ENCODE data around the gene DIO3. TPM values are rescaled to one million over a fixed set of nuclear protein-coding genes. Genes with fewer than 3 reads are reported as not detected.

DIO3 gene
- total and polyA plus RNA-seq, 2 donors (not counting 1 experiment from before 2014, with no cell fraction given): not detected

DNA sequence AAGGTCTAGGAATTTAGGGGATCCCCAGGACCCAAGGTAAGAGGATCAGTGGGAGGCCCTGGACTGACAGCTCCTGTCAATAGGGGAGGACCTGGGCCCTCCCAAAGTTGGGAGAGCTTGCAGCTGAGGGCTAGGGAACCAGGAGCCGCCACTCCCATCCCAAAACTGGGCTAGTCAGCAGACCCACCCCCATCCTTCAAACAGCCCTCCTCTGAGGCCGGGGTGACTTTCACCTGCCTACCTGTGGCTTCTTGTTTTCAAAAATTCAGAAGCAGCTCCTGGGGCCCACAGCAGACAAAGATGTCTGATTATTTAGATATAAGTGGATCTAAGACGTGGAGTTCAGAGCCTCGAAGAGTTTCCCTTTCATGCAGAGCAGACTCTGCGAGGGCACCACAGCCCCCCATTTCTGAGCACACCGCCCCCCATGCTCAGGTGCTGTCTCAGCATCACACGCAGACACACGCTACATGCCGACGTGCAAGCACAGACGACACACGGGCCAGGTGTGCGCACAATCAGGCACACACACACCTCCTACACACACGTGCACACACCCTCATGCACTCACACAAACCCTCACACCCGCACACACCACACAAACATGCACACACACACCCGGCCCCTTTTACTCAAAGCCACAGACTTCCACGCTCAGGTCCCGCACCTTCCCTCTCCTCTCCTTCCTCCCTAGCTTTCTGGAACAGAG lies 21.9 kb downstream of the DIO3 start:
- Histone ChIP-seq H2AFZ (ENCODE audit: insufficient read depth, low read depth, low read length, poor library complexity, severe bottlenecking) (no peak overlapping the region), H4K20me1 (ENCODE audit: control insufficient read depth, insufficient read depth, low read length, poor library complexity, severe bottlenecking) (no peaks in the 10 kb centered on the region), H3K4me1 (ENCODE audit: control insufficient read depth in 2 of 2, insufficient read depth in 2 of 2, low read length in 2 of 2) (no peaks in the 10 kb centered on the region), H3K36me3 (replicated peaks in 1 of 2; ENCODE audit: control extremely low read depth in 1 of 2, control insufficient read depth in 1 of 2, extremely low read depth in 1 of 2, insufficient read depth in 2 of 2, low read length in 1 of 2) (no peaks in the 10 kb centered on the region), H3K27me3 (replicated peaks in 1 of 4; ENCODE audit: control extremely low read depth in 1 of 4, control insufficient read depth in 3 of 4, insufficient read depth in 4 of 4, low read length in 3 of 4) (peaks cover 0 to 2% (median 0%) of the 10 kb centered on the region in 4 experiments), H3K4me2 (replicated peaks; ENCODE audit: low read depth, low read length, poor library complexity, severe bottlenecking) (no peak overlapping the region), H3K9ac (ENCODE audit: low read length) (no peak overlapping the region), H3K9me3 (ENCODE audit: control extremely low read depth in 1 of 3, control insufficient read depth in 2 of 3, insufficient read depth in 1 of 3, low read length in 2 of 3) (peaks cover 0 to 11% (median 0%) of the 10 kb centered on the region in 3 donors), H3K4me3 (ENCODE audit: control extremely low read depth in 1 of 5, extremely low read depth in 1 of 5, insufficient read depth in 1 of 5, low read depth in 2 of 5, low read length in 4 of 5) (no peak overlapping the region), H3K79me2 (ENCODE audit: control insufficient read depth, insufficient read depth, low read length) (no peaks in the 10 kb centered on the region), H3K27ac (ENCODE audit: low read length in 2 of 2) (no peak overlapping the region)
- intact Hi-C loops (cut with micrococcal nuclease): no loop called here
- no peak for ATAC-seq (ENCODE audit: low read depth)
- TF ChIP-seq, protein P1, sequence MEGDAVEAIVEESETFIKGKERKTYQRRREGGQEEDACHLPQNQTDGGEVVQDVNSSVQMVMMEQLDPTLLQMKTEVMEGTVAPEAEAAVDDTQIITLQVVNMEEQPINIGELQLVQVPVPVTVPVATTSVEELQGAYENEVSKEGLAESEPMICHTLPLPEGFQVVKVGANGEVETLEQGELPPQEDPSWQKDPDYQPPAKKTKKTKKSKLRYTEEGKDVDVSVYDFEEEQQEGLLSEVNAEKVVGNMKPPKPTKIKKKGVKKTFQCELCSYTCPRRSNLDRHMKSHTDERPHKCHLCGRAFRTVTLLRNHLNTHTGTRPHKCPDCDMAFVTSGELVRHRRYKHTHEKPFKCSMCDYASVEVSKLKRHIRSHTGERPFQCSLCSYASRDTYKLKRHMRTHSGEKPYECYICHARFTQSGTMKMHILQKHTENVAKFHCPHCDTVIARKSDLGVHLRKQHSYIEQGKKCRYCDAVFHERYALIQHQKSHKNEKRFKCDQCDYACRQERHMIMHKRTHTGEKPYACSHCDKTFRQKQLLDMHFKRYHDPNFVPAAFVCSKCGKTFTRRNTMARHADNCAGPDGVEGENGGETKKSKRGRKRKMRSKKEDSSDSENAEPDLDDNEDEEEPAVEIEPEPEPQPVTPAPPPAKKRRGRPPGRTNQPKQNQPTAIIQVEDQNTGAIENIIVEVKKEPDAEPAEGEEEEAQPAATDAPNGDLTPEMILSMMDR (IDR thresholded peaks at IDR 0.05): no peak
- TF ChIP-seq EZH2 (IDR thresholded peaks at IDR 0.05; ENCODE audit: borderline replicate concordance, insufficient read depth, low read depth, low read length, poor library complexity, severe bottlenecking): no peak
- DNase-seq: no peak
- Mint-ChIP-seq H3K27ac (no peak overlapping the region), H3K4me1 (no peaks in the 10 kb centered on the region), H3K9me3 (ENCODE audit: insufficient read depth) (no peaks in the 10 kb centered on the region), H3K4me3 (no peak overlapping the region), H3K27me3 (no peaks in the 10 kb centered on the region)
- CTCF ChIA-PET: no interaction called here
- POLR2A ChIA-PET: no interaction called here
- WGBS (ENCODE audit: insufficient coverage): 96% methylated on average over 15 of the region's 18 CpGs

DNA sequence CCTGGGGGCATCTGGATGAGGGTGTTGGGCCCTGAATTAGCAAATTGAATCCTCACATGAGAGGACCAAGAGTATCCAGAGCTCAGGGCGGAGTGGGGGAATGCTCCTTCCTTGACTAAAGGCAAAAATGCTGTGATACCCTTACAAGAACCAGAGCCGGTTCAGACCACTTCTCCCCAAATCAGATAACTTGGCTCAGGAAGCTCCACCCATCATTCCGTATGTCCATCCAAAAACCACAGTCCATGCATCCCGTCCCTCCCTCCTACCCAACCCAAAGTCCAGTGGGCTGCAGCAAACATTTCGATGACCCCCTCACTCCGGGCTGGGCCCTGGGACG lies 22.4 kb downstream of the DIO3 start:
- intact Hi-C loops (cut with micrococcal nuclease): no loop called here
- ATAC-seq (ENCODE audit: low read depth): no peak
- no peak overlapping the region for H3K4me2 ChIP-seq (replicated peaks; ENCODE audit: low read depth, low read length, poor library complexity, severe bottlenecking)

More for the DNA sequence above, 22.4 kb downstream of the DIO3 start:
- Histone ChIP-seq H3K27ac (ENCODE audit: low read length in 2 of 2) (no peak overlapping the region), H3K27me3 (replicated peaks in 1 of 4; ENCODE audit: control extremely low read depth in 1 of 4, control insufficient read depth in 3 of 4, insufficient read depth in 4 of 4, low read length in 3 of 4) (peaks cover 0 to 2% (median 0%) of the 10 kb centered on the region in 4 experiments), H3K4me3 (ENCODE audit: control extremely low read depth in 1 of 5, extremely low read depth in 1 of 5, insufficient read depth in 1 of 5, low read depth in 2 of 5, low read length in 4 of 5) (no peak overlapping the region), H2AFZ (ENCODE audit: insufficient read depth, low read depth, low read length, poor library complexity, severe bottlenecking) (no peak overlapping the region), H3K4me1 (ENCODE audit: control insufficient read depth in 2 of 2, insufficient read depth in 2 of 2, low read length in 2 of 2) (no peaks in the 10 kb centered on the region), H3K36me3 (replicated peaks in 1 of 2; ENCODE audit: control extremely low read depth in 1 of 2, control insufficient read depth in 1 of 2, extremely low read depth in 1 of 2, insufficient read depth in 2 of 2, low read length in 1 of 2) (no peaks in the 10 kb centered on the region), H3K9me3 (ENCODE audit: control extremely low read depth in 1 of 3, control insufficient read depth in 2 of 3, insufficient read depth in 1 of 3, low read length in 2 of 3) (peaks cover 0 to 11% (median 0%) of the 10 kb centered on the region in 3 donors), H4K20me1 (ENCODE audit: control insufficient read depth, insufficient read depth, low read length, poor library complexity, severe bottlenecking) (no peaks in the 10 kb centered on the region), H3K79me2 (ENCODE audit: control insufficient read depth, insufficient read depth, low read length) (no peaks in the 10 kb centered on the region), H3K9ac (ENCODE audit: low read length) (no peak overlapping the region)
- ChIA-PET CTCF (no interaction called here), POLR2A (no interaction called here)
- Mint-ChIP-seq H3K27me3 (no peaks in the 10 kb centered on the region), H3K4me3 (no peak overlapping the region), H3K9me3 (ENCODE audit: insufficient read depth) (no peaks in the 10 kb centered on the region), H3K27ac (no peak overlapping the region), H3K4me1 (no peaks in the 10 kb centered on the region)
- DNase-seq: no peak
- TF ChIP-seq EZH2 (IDR thresholded peaks at IDR 0.05; ENCODE audit: borderline replicate concordance, insufficient read depth, low read depth, low read length, poor library complexity, severe bottlenecking): no peak
- TF ChIP-seq, protein P1 (IDR thresholded peaks at IDR 0.05): no peak
- WGBS (ENCODE audit: insufficient coverage): 83% methylated on average over 6 of the region's 7 CpGs
